ENCODE data around the gene MYO19. TPM values are rescaled to one million over a fixed set of nuclear protein-coding genes. Genes with fewer than 3 reads are reported as not detected.

Gene MYO19
- total RNA-seq (2022) (64.7 and 72.2 TPM in 2 replicates), Bru-seq, nascent RNA (percentile 71 among the genes with signal in this experiment), BruChase-seq, experiment 1, labeled RNA remaining after a 6-hour chase (percentile 84 among the genes with signal in this experiment), BruChase-seq, experiment 2, labeled RNA remaining after a 2-hour chase (percentile 88 among the genes with signal in this experiment)
- long read RNA-seq, full-length matches to known transcripts, result 16 of 55 reads
- long read RNA-seq, partial matches to known transcripts, result 10 of 55 reads
- long read RNA-seq, other reads (novel, unspliced or antisense), result 29 of 55 reads

GRCh38 chr17:36534840-36535668 is at the start of gene MYO19, which contains the start of gene PIGW:
Gene MYO19 (minus strand): TSS chr17:36534868. CDS start chr17:36532538, 2,330 bp downstream.
Gene PIGW (plus strand): TSS chr17:36534987. CDS start chr17:36537102, 2,115 bp downstream.
- peaks cover 64% of the 10 kb centered on the region for H3K36me3 Mint-ChIP-seq (ENCODE audit: insufficient read depth, unreplicated experiment)
- intact Hi-C loops (cut with micrococcal nuclease), result loop anchor here (1.0 kb wide), 1 partner anchor 9 kb away; the partner anchor contains the start of gene GGNBP2
- no peaks in the 10 kb centered on the region for H3K9me3 Mint-ChIP-seq (ENCODE audit: unreplicated experiment)
- peaks cover 7% of the 10 kb centered on the region for H3K4me1 Mint-ChIP-seq (ENCODE audit: insufficient read depth, unreplicated experiment)
- H3K27me3 Mint-ChIP-seq (ENCODE audit: insufficient read depth, unreplicated experiment), result no peaks in the 10 kb centered on the region
- TF ChIP-seq CTCF (IDR thresholded peaks at IDR 0.05; ENCODE audit: unreplicated experiment), result no peak
- ChIA-PET CTCF (interaction anchor here (0.6 to 1.2 kb wide), 6 partner anchors 8 to 68 kb away, joined by 3 to 6 read pairs (median 3); no protein-coding TSS in a partner anchor), POLR2A (interaction anchor here (0.9 to 5.7 kb wide), 18 partner anchors 10 to 871 kb away, joined by 3 to 266 read pairs (median 6); partner anchors contain the start of genes ACACA, GGNBP2, MRM1 and TADA2A)
- peak within 1 kb of the TSS; percentile 96 for H3K4me3 Mint-ChIP-seq (ENCODE audit: unreplicated experiment)
- BruUV-seq (replicated peaks), result no TSS peak
- peak; percentile 93 for DNase-seq (ENCODE audit: unreplicated experiment)
- peak within 1 kb of the TSS; percentile 99 for H3K27ac Mint-ChIP-seq (ENCODE audit: low read depth, unreplicated experiment)

- BruUV-seq (replicated peaks), result no TSS peak
- peaks cover 95% of the 10 kb centered on the region for H3K36me3 Mint-ChIP-seq (ENCODE audit: insufficient read depth, unreplicated experiment)
- DNase-seq (ENCODE audit: unreplicated experiment), result no peak
- POLR2A ChIA-PET, result interaction anchor here (0.5 to 4.0 kb wide), 5 partner anchors 9 to 230 kb away, joined by 3 to 13 read pairs (median 4); partner anchors contain the start of genes GGNBP2 and MRM1
- no peak overlapping the region for H3K27ac Mint-ChIP-seq (ENCODE audit: low read depth, unreplicated experiment)
- H3K9me3 Mint-ChIP-seq (ENCODE audit: unreplicated experiment), result no peaks in the 10 kb centered on the region
- intact Hi-C loops (cut with micrococcal nuclease), result no loop called here
- CTCF ChIA-PET, result interaction anchor here (0.6 kb wide), 2 partner anchors 376 to 863 kb away, joined by 3 to 5 read pairs; no protein-coding TSS in a partner anchor
- no peak overlapping the region for H3K4me3 Mint-ChIP-seq (ENCODE audit: unreplicated experiment)
- no peak for TF ChIP-seq CTCF (IDR thresholded peaks at IDR 0.05; ENCODE audit: unreplicated experiment)
- no peaks in the 10 kb centered on the region for H3K4me1 Mint-ChIP-seq (ENCODE audit: insufficient read depth, unreplicated experiment)
- no peaks in the 10 kb centered on the region for H3K27me3 Mint-ChIP-seq (ENCODE audit: insufficient read depth, unreplicated experiment)
Observed at GRCh38 chr17:36583787-36584186, 49.1 kb upstream of the MYO19 start.

- H3K4me1 Mint-ChIP-seq (ENCODE audit: insufficient read depth, unreplicated experiment), result peaks cover 9% of the 10 kb centered on the region
- DNase-seq (ENCODE audit: unreplicated experiment), result no peak
- intact Hi-C loops (cut with micrococcal nuclease), result no loop called here
- no peak overlapping the region for H3K27ac Mint-ChIP-seq (ENCODE audit: low read depth, unreplicated experiment)
- no peaks in the 10 kb centered on the region for H3K27me3 Mint-ChIP-seq (ENCODE audit: insufficient read depth, unreplicated experiment)
- H3K9me3 Mint-ChIP-seq (ENCODE audit: unreplicated experiment), result no peaks in the 10 kb centered on the region
- no peak overlapping the region for H3K4me3 Mint-ChIP-seq (ENCODE audit: unreplicated experiment)
- POLR2A ChIA-PET, result interaction anchor here (0.7 to 1.3 kb wide), 2 partner anchors 13 to 33 kb away, joined by 5 to 8 read pairs; partner anchors contain the start of gene DHRS11
- BruUV-seq (replicated peaks), result no TSS peak
- CTCF ChIA-PET, result interaction anchor here (0.9 kb wide), 1 partner anchor 12 kb away, joined by 3 read pairs; no protein-coding TSS in a partner anchor
- no peak for TF ChIP-seq CTCF (IDR thresholded peaks at IDR 0.05; ENCODE audit: unreplicated experiment)
- H3K36me3 Mint-ChIP-seq (ENCODE audit: insufficient read depth, unreplicated experiment), result peaks cover 77% of the 10 kb centered on the region
Observed at GRCh38 chr17:36578671-36579070, 44.0 kb upstream of the MYO19 start.

Data from MCF 10A (cell line).